Neural cell (in vitro differentiated cells): Measurements from ENCODE around the gene EGFL7. TPM values are rescaled to one million over a fixed set of nuclear protein-coding genes. Genes with fewer than 3 reads are reported as not detected.

Source experiments
- H2AFZ ChIP-seq: fragments of 200-600, 300-800 bp; sonication (generic), shearing (Covaris generic); 2 replicates; pipeline ENCODE4 v1.6.0; 2014; ENCODE audit warnings: low read depth, mild to moderate bottlenecking, antibody characterized with exemption, low read length, moderate library complexity
- H3F3A ChIP-seq: fragments of 200-600 bp; shearing (Covaris generic); 2 replicates; pipeline ENCODE4 v1.6.1; 2016; ENCODE audit warnings: mild to moderate bottlenecking, moderate library complexity, mixed read lengths, antibody characterized with exemption, low read length; ENCODE audit not compliant: insufficient read depth, poor library complexity, severe bottlenecking
- H3K27ac ChIP-seq: fragments of 200-600, 300-800 bp; sonication (generic), shearing (Covaris generic); 2 replicates; pipeline ENCODE4 v1.5.1; 2014; ENCODE audit warnings: mild to moderate bottlenecking, low read length, moderate library complexity
- H3K27me3 ChIP-seq: fragments of 300-800, 200-600 bp; sonication (generic), shearing (Covaris generic); 2 replicates; pipeline ENCODE4 v1.6.0; 2014; ENCODE audit warnings: mild to moderate bottlenecking, low read depth, low read length, moderate library complexity; ENCODE audit not compliant: insufficient read depth
- H3K36me3 ChIP-seq: fragments of 300-800, 200-600 bp; sonication (generic), shearing (Covaris generic); 2 replicates; pipeline ENCODE4 v1.5.1; 2014; ENCODE audit warnings: mild to moderate bottlenecking, antibody characterized with exemption, low read length, moderate library complexity; ENCODE audit not compliant: insufficient read depth
- H3K4me2 ChIP-seq: fragments of 300-800, 200-600 bp; sonication (generic), shearing (Covaris generic); 2 replicates; pipeline ENCODE4 v1.6.0; 2014; ENCODE audit warnings: mild to moderate bottlenecking, low read length
- H3K4me3 ChIP-seq: fragments of 300-800, 200-600 bp; sonication (generic), shearing (Covaris generic); 2 replicates; pipeline ENCODE4 v1.5.1; 2014; ENCODE audit warnings: mild to moderate bottlenecking, low read length, moderate library complexity
- H3K79me2 ChIP-seq: fragments of 200-600 bp; shearing (Covaris generic); replicated peaks from 2 replicates; pipeline ENCODE4 v1.6.0; 2014; ENCODE audit warnings: mild to moderate bottlenecking, low read length, moderate library complexity; ENCODE audit not compliant: insufficient read depth
- H3K9ac ChIP-seq: fragments of 300-800, 200-600 bp; sonication (generic), shearing (Covaris generic); 2 replicates; pipeline ENCODE4 v1.6.1; 2016; ENCODE audit warnings: mild to moderate bottlenecking, low read length, mixed read lengths
- H3K9me2 ChIP-seq: fragments of 200-600 bp; shearing (Covaris generic); 2 replicates; pipeline ENCODE4 v1.6.1; 2016; ENCODE audit warnings: mild to moderate bottlenecking, low read length, mixed read lengths; ENCODE audit not compliant: insufficient read depth
- H3K9me3 ChIP-seq: fragments of 200-600, 300-800 bp; sonication (generic), shearing (Covaris generic); 2 replicates; pipeline ENCODE4 v1.6.1; 2016; ENCODE audit warnings: mild to moderate bottlenecking, mixed run types, low read length, moderate library complexity, mixed read lengths
- H4K20me1 ChIP-seq: fragments of 200-600 bp; shearing (Covaris generic); 2 replicates; pipeline ENCODE4 v1.6.1; 2016; ENCODE audit warnings: mild to moderate bottlenecking, mixed run types; ENCODE audit not compliant: insufficient read depth
- EP300 ChIP-seq: fragments of 450-650 bp; conservative IDR thresholded peaks from 2 replicates; pipeline ENCODE4 v1.6.1; 2014; ENCODE audit warnings: antibody characterized with exemption, mild to moderate bottlenecking, moderate library complexity; ENCODE audit not compliant: poor library complexity, severe bottlenecking
- EZH2 ChIP-seq: fragments of 200-600, 300-800 bp; shearing (Covaris generic), sonication (generic); IDR thresholded peaks from 2 replicates; pipeline ENCODE4 v1.6.1; 2014; ENCODE audit warnings: antibody characterized with exemption, low read length, borderline replicate concordance, mild to moderate bottlenecking; ENCODE audit not compliant: insufficient read depth, poor library complexity, severe bottlenecking
- MXI1 ChIP-seq: fragments of 450-650 bp; conservative IDR thresholded peaks from 2 replicates; pipeline ENCODE4 v1.6.1; 2014; ENCODE audit warnings: antibody characterized with exemption, mild to moderate bottlenecking; ENCODE audit not compliant: poor library complexity, severe bottlenecking
- POLR2AphosphoS5 ChIP-seq: IDR thresholded peaks from 2 replicates; pipeline ENCODE4 v1.6.1; 2012
- RAD21 ChIP-seq: fragments of 450-650 bp; conservative IDR thresholded peaks from 2 replicates; pipeline ENCODE4 v1.6.1; 2014; ENCODE audit warnings: antibody characterized with exemption, mild to moderate bottlenecking, moderate library complexity
- SMC3 ChIP-seq: fragments of 450-650 bp; conservative IDR thresholded peaks from 2 replicates; pipeline ENCODE4 v1.6.1; 2014; ENCODE audit warnings: antibody characterized with exemption, mild to moderate bottlenecking, moderate library complexity; ENCODE audit not compliant: poor library complexity
- TAF1 ChIP-seq: IDR thresholded peaks from 2 replicates; pipeline ENCODE4 v1.6.1; 2012; ENCODE audit warnings: low read depth
- polyA plus RNA-seq: library from polyadenylated mRNA; depleted of rRNA; stranded (reverse); fragments of >200 nt; gene quantifications from 2 replicates; pipeline ENCODE4 v1.2.3, GENCODE V29; 2014
- TF ChIP-seq, protein P1 (sequence below): fragments of 450-650 bp; IDR thresholded peaks from 2 replicates; pipeline ENCODE4 v1.5.1; 2014; ENCODE audit warnings: antibody characterized with exemption, mild to moderate bottlenecking, moderate library complexity; ENCODE audit not compliant: poor library complexity, severe bottlenecking
- TF ChIP-seq, protein P2 (sequence below): IDR thresholded peaks from 2 replicates; pipeline ENCODE4 v1.6.1; 2012; ENCODE audit warnings: borderline replicate concordance

The EGFL7 gene
- polyA plus RNA-seq, 1 donor from 2014 or later = 12.5 TPM

DNA sequence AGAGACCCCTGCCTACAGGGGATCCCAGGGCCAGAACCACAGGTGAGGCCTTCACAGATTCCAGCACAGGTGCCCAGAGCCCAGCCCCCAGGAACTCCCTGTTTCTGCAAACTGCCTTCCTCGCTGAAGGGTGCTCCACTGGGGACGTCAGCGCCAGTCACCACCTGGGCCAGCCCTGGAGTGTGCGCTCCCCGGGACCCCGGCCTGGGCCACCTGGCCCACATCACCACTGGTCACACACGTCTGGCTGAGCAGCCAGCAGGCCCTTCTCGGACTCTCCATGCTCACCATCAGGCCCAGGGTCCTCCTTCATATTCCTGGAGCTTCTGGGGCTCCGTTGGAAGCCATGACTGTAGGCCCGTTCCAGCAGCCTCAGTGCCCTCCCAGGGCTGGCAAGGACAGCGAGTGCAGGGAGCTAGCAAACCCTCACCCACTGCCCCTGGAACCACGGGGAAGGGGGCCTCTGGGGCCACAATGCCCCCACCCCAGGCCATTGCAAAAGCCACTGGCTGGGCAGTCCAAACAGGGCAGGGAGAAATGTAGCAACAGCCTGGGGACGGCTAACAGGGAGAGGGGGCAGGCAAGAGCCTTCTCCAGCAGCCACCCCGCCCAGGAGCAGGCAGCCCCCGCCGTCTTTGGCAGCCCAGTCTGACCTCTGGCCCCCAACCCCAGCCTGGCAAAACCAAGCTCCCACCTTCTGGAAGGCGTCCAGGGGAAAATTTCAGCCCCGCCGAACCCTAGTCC lies 23.2 kb downstream of the EGFL7 start:
- TF ChIP-seq EP300 (no peak), SMC3 (no peak), EZH2 (no peak), TAF1 (no peak), MXI1 (no peak), RAD21 (no peak), POLR2AphosphoS5 (no peak)
- TF ChIP-seq, protein P1, sequence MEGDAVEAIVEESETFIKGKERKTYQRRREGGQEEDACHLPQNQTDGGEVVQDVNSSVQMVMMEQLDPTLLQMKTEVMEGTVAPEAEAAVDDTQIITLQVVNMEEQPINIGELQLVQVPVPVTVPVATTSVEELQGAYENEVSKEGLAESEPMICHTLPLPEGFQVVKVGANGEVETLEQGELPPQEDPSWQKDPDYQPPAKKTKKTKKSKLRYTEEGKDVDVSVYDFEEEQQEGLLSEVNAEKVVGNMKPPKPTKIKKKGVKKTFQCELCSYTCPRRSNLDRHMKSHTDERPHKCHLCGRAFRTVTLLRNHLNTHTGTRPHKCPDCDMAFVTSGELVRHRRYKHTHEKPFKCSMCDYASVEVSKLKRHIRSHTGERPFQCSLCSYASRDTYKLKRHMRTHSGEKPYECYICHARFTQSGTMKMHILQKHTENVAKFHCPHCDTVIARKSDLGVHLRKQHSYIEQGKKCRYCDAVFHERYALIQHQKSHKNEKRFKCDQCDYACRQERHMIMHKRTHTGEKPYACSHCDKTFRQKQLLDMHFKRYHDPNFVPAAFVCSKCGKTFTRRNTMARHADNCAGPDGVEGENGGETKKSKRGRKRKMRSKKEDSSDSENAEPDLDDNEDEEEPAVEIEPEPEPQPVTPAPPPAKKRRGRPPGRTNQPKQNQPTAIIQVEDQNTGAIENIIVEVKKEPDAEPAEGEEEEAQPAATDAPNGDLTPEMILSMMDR = no peak
- TF ChIP-seq, protein P2, sequence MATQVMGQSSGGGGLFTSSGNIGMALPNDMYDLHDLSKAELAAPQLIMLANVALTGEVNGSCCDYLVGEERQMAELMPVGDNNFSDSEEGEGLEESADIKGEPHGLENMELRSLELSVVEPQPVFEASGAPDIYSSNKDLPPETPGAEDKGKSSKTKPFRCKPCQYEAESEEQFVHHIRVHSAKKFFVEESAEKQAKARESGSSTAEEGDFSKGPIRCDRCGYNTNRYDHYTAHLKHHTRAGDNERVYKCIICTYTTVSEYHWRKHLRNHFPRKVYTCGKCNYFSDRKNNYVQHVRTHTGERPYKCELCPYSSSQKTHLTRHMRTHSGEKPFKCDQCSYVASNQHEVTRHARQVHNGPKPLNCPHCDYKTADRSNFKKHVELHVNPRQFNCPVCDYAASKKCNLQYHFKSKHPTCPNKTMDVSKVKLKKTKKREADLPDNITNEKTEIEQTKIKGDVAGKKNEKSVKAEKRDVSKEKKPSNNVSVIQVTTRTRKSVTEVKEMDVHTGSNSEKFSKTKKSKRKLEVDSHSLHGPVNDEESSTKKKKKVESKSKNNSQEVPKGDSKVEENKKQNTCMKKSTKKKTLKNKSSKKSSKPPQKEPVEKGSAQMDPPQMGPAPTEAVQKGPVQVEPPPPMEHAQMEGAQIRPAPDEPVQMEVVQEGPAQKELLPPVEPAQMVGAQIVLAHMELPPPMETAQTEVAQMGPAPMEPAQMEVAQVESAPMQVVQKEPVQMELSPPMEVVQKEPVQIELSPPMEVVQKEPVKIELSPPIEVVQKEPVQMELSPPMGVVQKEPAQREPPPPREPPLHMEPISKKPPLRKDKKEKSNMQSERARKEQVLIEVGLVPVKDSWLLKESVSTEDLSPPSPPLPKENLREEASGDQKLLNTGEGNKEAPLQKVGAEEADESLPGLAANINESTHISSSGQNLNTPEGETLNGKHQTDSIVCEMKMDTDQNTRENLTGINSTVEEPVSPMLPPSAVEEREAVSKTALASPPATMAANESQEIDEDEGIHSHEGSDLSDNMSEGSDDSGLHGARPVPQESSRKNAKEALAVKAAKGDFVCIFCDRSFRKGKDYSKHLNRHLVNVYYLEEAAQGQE = no peak
- Histone ChIP-seq H2AFZ (no peak overlapping the region), H3K4me3 (no peak overlapping the region), H3F3A (no peaks in the 10 kb centered on the region), H3K9me2 (no peaks in the 10 kb centered on the region), H3K79me2 (no peaks in the 10 kb centered on the region), H3K9ac (no peak overlapping the region), H3K27ac (no peak overlapping the region), H3K4me2 (no peak overlapping the region), H4K20me1 (no peaks in the 10 kb centered on the region), H3K9me3 (no peaks in the 10 kb centered on the region), H3K27me3 (peaks cover 25% of the 10 kb centered on the region), H3K36me3 (no peaks in the 10 kb centered on the region)

DNA sequence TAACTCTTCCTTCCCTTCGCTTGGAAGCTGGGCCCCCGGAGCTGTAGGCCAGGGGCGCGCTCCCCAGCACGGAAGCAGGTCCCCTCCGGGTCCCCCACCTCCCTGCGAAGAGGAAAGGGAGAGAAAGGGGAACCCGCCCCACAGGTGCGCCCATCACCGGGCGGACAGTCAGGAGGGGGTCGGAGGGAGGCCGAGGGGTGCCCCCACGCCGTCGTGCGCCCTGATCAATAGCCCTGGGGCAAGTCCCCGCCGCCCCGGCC lies 23.7 kb downstream of the EGFL7 start:
- H4K20me1 ChIP-seq = no peaks in the 10 kb centered on the region
- H3K36me3 ChIP-seq = no peaks in the 10 kb centered on the region
- H3K79me2 ChIP-seq = no peaks in the 10 kb centered on the region
- no peaks in the 10 kb centered on the region for H3K9me3 ChIP-seq
- H3K4me3 ChIP-seq = peak overlapping the region; percentile 64
- no peak overlapping the region for H2AFZ ChIP-seq
- H3K9ac ChIP-seq = no peak overlapping the region
- no peaks in the 10 kb centered on the region for H3K9me2 ChIP-seq
- H3F3A ChIP-seq = no peaks in the 10 kb centered on the region
- no peak overlapping the region for H3K27ac ChIP-seq
- no peak overlapping the region for H3K4me2 ChIP-seq
- TF ChIP-seq RAD21 = no peak
- peaks cover 25% of the 10 kb centered on the region for H3K27me3 ChIP-seq
